Measurements from ENCODE around the gene ADAM12.

The ADAM12 gene

GRCh38 chr10:126243971-126244370, 144.3 kb downstream of the ADAM12 start:
- no peak overlapping the region for H2BK12ac ChIP-seq (ENCODE audit: low read length)
- no peaks in the 10 kb centered on the region for H3K4me1 ChIP-seq (ENCODE audit: control insufficient read depth in 1 of 2, insufficient read depth in 2 of 2, low read length in 2 of 2)
- H2BK5ac ChIP-seq (ENCODE audit: low read depth, low read length, poor library complexity): no peak overlapping the region
- H3K36me3 ChIP-seq (ENCODE audit: control insufficient read depth in 1 of 2, insufficient read depth in 2 of 2, low read length in 2 of 2): no peaks in the 10 kb centered on the region
- no peak overlapping the region for H3K4me2 ChIP-seq (ENCODE audit: low read length)
- no peak overlapping the region for H3K9ac ChIP-seq (ENCODE audit: low read length)
- H2BK120ac ChIP-seq (ENCODE audit: insufficient read depth, low read length, poor library complexity): no peak overlapping the region
- no peak overlapping the region for H3K18ac ChIP-seq (ENCODE audit: low read length)
- H3K27ac ChIP-seq (ENCODE audit: low read depth, low read length): no peak overlapping the region
- no peak overlapping the region for H4K12ac ChIP-seq (ENCODE audit: low read depth, low read length)
- no peak overlapping the region for H4K8ac ChIP-seq (ENCODE audit: low read depth, low read length)
- H2AFZ ChIP-seq (ENCODE audit: insufficient read depth, low read length, poor library complexity): no peak overlapping the region
- no peak for DNase-seq
- WGBS (ENCODE audit: extremely low coverage, insufficient coverage, insufficient read length): no CpG with 5 or more reads among the region's 5 CpGs
- H3K27me3 ChIP-seq (ENCODE audit: insufficient read depth, low read length): no peaks in the 10 kb centered on the region
- H3K4ac ChIP-seq (ENCODE audit: low read depth, low read length): no peak overlapping the region
- no peak overlapping the region for H3K4me3 ChIP-seq (ENCODE audit: low read depth, low read length)
- H3K9me3 ChIP-seq (ENCODE audit: insufficient read depth, low read depth, low read length): no peaks in the 10 kb centered on the region
- no peak overlapping the region for H4K91ac ChIP-seq (ENCODE audit: low read depth, low read length)
- H3K23ac ChIP-seq (ENCODE audit: low read length): no peak overlapping the region
- no peaks in the 10 kb centered on the region for H3K79me1 ChIP-seq (ENCODE audit: low read length)
- H3K79me2 ChIP-seq (ENCODE audit: control insufficient read depth, insufficient read depth, low read length, poor library complexity): no peaks in the 10 kb centered on the region
- H3K14ac ChIP-seq (ENCODE audit: low read length): no peak overlapping the region
- H2AK5ac ChIP-seq (ENCODE audit: low read length): no peak overlapping the region

- Histone ChIP-seq H3K4me3 (ENCODE audit: low read depth, low read length) (no peak overlapping the region), H3K79me2 (ENCODE audit: control insufficient read depth, insufficient read depth, low read length, poor library complexity) (no peaks in the 10 kb centered on the region), H3K23ac (ENCODE audit: low read length) (no peak overlapping the region), H2AK5ac (ENCODE audit: low read length) (no peak overlapping the region), H3K18ac (ENCODE audit: low read length) (no peak overlapping the region), H3K9ac (ENCODE audit: low read length) (no peak overlapping the region), H3K9me3 (ENCODE audit: insufficient read depth, low read depth, low read length) (no peaks in the 10 kb centered on the region), H3K4me2 (ENCODE audit: low read length) (no peak overlapping the region), H4K12ac (ENCODE audit: low read depth, low read length) (no peak overlapping the region), H3K79me1 (ENCODE audit: low read length) (no peaks in the 10 kb centered on the region), H4K91ac (ENCODE audit: low read depth, low read length) (no peak overlapping the region), H3K4me1 (ENCODE audit: control insufficient read depth in 1 of 2, insufficient read depth in 2 of 2, low read length in 2 of 2) (no peaks in the 10 kb centered on the region), H4K8ac (ENCODE audit: low read depth, low read length) (no peak overlapping the region), H3K27ac (ENCODE audit: low read depth, low read length) (no peak overlapping the region), H3K27me3 (ENCODE audit: insufficient read depth, low read length) (no peaks in the 10 kb centered on the region), H2AFZ (ENCODE audit: insufficient read depth, low read length, poor library complexity) (no peak overlapping the region), H3K14ac (ENCODE audit: low read length) (no peak overlapping the region), H2BK12ac (ENCODE audit: low read length) (no peak overlapping the region), H3K36me3 (ENCODE audit: control insufficient read depth in 1 of 2, insufficient read depth in 2 of 2, low read length in 2 of 2) (no peaks in the 10 kb centered on the region), H2BK5ac (ENCODE audit: low read depth, low read length, poor library complexity) (no peak overlapping the region), H3K4ac (ENCODE audit: low read depth, low read length) (no peak overlapping the region), H2BK120ac (ENCODE audit: insufficient read depth, low read length, poor library complexity) (no peak overlapping the region)
- no peak for DNase-seq
These were observed 145.0 kb downstream of the ADAM12 start for GRCh38 chr10:126243306-126243705.

GRCh38 chr10:126242397-126243260, 145.6 kb downstream of the ADAM12 start:
- H3K27me3 ChIP-seq (ENCODE audit: insufficient read depth, low read length): no peaks in the 10 kb centered on the region
- no CpG with 5 or more reads among the region's 13 CpGs for WGBS (ENCODE audit: extremely low coverage, insufficient coverage, insufficient read length)

GRCh38 chr10:126240483-126240882, 147.8 kb downstream of the ADAM12 start:
- Histone ChIP-seq H4K91ac (ENCODE audit: low read depth, low read length) (no peak overlapping the region), H3K27ac (ENCODE audit: low read depth, low read length) (no peak overlapping the region), H3K4ac (ENCODE audit: low read depth, low read length) (no peak overlapping the region), H2AFZ (ENCODE audit: insufficient read depth, low read length, poor library complexity) (no peak overlapping the region), H3K14ac (ENCODE audit: low read length) (no peak overlapping the region), H3K4me2 (ENCODE audit: low read length) (no peak overlapping the region), H3K18ac (ENCODE audit: low read length) (no peak overlapping the region), H2BK12ac (ENCODE audit: low read length) (no peak overlapping the region), H3K36me3 (ENCODE audit: control insufficient read depth in 1 of 2, insufficient read depth in 2 of 2, low read length in 2 of 2) (no peaks in the 10 kb centered on the region), H2BK120ac (ENCODE audit: insufficient read depth, low read length, poor library complexity) (no peak overlapping the region), H4K8ac (ENCODE audit: low read depth, low read length) (no peak overlapping the region), H3K79me2 (ENCODE audit: control insufficient read depth, insufficient read depth, low read length, poor library complexity) (no peaks in the 10 kb centered on the region), H3K79me1 (ENCODE audit: low read length) (peaks cover 1% of the 10 kb centered on the region), H2BK5ac (ENCODE audit: low read depth, low read length, poor library complexity) (no peak overlapping the region), H3K4me3 (ENCODE audit: low read depth, low read length) (no peak overlapping the region), H2AK5ac (ENCODE audit: low read length) (no peak overlapping the region), H4K12ac (ENCODE audit: low read depth, low read length) (no peak overlapping the region), H3K23ac (ENCODE audit: low read length) (no peak overlapping the region), H3K9ac (ENCODE audit: low read length) (no peak overlapping the region), H3K9me3 (ENCODE audit: insufficient read depth, low read depth, low read length) (no peaks in the 10 kb centered on the region), H3K4me1 (ENCODE audit: control insufficient read depth in 1 of 2, insufficient read depth in 2 of 2, low read length in 2 of 2) (peaks cover 0 to 2% of the 10 kb centered on the region in 2 experiments), H3K27me3 (ENCODE audit: insufficient read depth, low read length) (no peaks in the 10 kb centered on the region)
- no CpG with 5 or more reads among the region's 8 CpGs for WGBS (ENCODE audit: extremely low coverage, insufficient coverage, insufficient read length)
- no peak for DNase-seq

More at GRCh38 chr10:126242397-126243260, 145.6 kb downstream of the ADAM12 start:
- Histone ChIP-seq H3K14ac (ENCODE audit: low read length) (no peak overlapping the region), H3K9me3 (ENCODE audit: insufficient read depth, low read depth, low read length) (no peaks in the 10 kb centered on the region), H2BK120ac (ENCODE audit: insufficient read depth, low read length, poor library complexity) (no peak overlapping the region), H2AFZ (ENCODE audit: insufficient read depth, low read length, poor library complexity) (no peak overlapping the region), H3K9ac (ENCODE audit: low read length) (no peak overlapping the region), H3K79me2 (ENCODE audit: control insufficient read depth, insufficient read depth, low read length, poor library complexity) (no peaks in the 10 kb centered on the region), H3K79me1 (ENCODE audit: low read length) (no peaks in the 10 kb centered on the region), H3K18ac (ENCODE audit: low read length) (no peak overlapping the region), H3K4me2 (ENCODE audit: low read length) (no peak overlapping the region), H4K91ac (ENCODE audit: low read depth, low read length) (no peak overlapping the region), H2BK12ac (ENCODE audit: low read length) (no peak overlapping the region), H3K4me1 (ENCODE audit: control insufficient read depth in 1 of 2, insufficient read depth in 2 of 2, low read length in 2 of 2) (no peaks in the 10 kb centered on the region), H2BK5ac (ENCODE audit: low read depth, low read length, poor library complexity) (no peak overlapping the region), H3K36me3 (ENCODE audit: control insufficient read depth in 1 of 2, insufficient read depth in 2 of 2, low read length in 2 of 2) (no peaks in the 10 kb centered on the region), H3K23ac (ENCODE audit: low read length) (no peak overlapping the region), H3K27ac (ENCODE audit: low read depth, low read length) (no peak overlapping the region), H4K12ac (ENCODE audit: low read depth, low read length) (no peak overlapping the region), H4K8ac (ENCODE audit: low read depth, low read length) (no peak overlapping the region), H3K4ac (ENCODE audit: low read depth, low read length) (no peak overlapping the region), H3K4me3 (ENCODE audit: low read depth, low read length) (no peak overlapping the region), H2AK5ac (ENCODE audit: low read length) (no peak overlapping the region)
- no peak for DNase-seq

All from trophoblast cell (in vitro differentiated cells and primary cell).